B cell (primary cell): Measurements from ENCODE around the gene SYN1. TPM values are rescaled to one million over a fixed set of nuclear protein-coding genes. Genes with fewer than 3 reads are reported as not detected.

Source experiments
- polyA plus RNA-seq: library from polyadenylated mRNA; depleted of rRNA; stranded (reverse); fragments of >200 nt; gene quantifications from 2 replicates; pipeline ENCODE4 v1.2.3, GENCODE V29; 2012
- small RNA-seq: library from RNA; depleted of rRNA; stranded (forward); fragments of <200 nt; gene quantifications from one replicate; pipeline ENCODE3, GENCODE V24; 2012; ENCODE audit warnings: low replicate concordance, low read depth; ENCODE audit not compliant: insufficient read length
- total RNA-seq, 2 donors: library from RNA; stranded (reverse); fragments of 120-200 nt in 1 of 2; gene quantifications; 1 replicate in 1 of 2; 2 replicates in 1 of 2; pipeline versions ENCODE4 v1.2.3 to v1.2.4, GENCODE V29; 2013 to 2022

SYN1 gene
- total and polyA plus RNA-seq, 2 donors (not counting 1 experiment from before 2014, with no cell fraction given), result not detected

Small RNA genes within 50 kb of the gene (small RNA-seq; reads per million reads assigned to genes)
- gene MIR4769, result not detected

Other genes with a start within 250 kb of the SYN1 start
- gene ZNF157, start 249.3 kb downstream of the SYN1 start, total RNA-seq, result 0.99 and 1.1 TPM in 2 replicates
- gene ZNF157, start 249.3 kb downstream of the SYN1 start, polyA plus RNA-seq, result 0.28 and 0.52 TPM in 2 replicates
- gene ZNF41, start 136.6 kb downstream of the SYN1 start, total RNA-seq, result 17.4 and 18.9 TPM in 2 replicates
- 5.5 and 5.7 TPM in 2 replicates for gene ZNF41, start 136.6 kb downstream of the SYN1 start, polyA plus RNA-seq
- 103 and 127 TPM in 2 replicates for gene ARAF, start 58.7 kb downstream of the SYN1 start, total RNA-seq
- gene ARAF, start 58.7 kb downstream of the SYN1 start, polyA plus RNA-seq, result 97.9 and 116 TPM in 2 replicates
- 6.9 and 8.8 TPM in 2 replicates for gene TIMP1, start 37.4 kb downstream of the SYN1 start, total RNA-seq
- 12.8 and 13.7 TPM in 2 replicates for gene TIMP1, start 37.4 kb downstream of the SYN1 start, polyA plus RNA-seq
- 0.59 and 2.0 TPM in 2 replicates for gene CFP, start 10.1 kb upstream of the SYN1 start, total RNA-seq
- 3.0 and 3.8 TPM in 2 replicates for gene CFP, start 10.1 kb upstream of the SYN1 start, polyA plus RNA-seq
- gene ELK1, start 30.7 kb upstream of the SYN1 start, total RNA-seq, result 20.8 and 22.7 TPM in 2 replicates
- gene ELK1, start 30.7 kb upstream of the SYN1 start, polyA plus RNA-seq, result 14.2 and 18.4 TPM in 2 replicates
- gene UXT, start 39.3 kb upstream of the SYN1 start, total RNA-seq, result 177 and 183 TPM in 2 replicates
- 169 and 238 TPM in 2 replicates for gene UXT, start 39.3 kb upstream of the SYN1 start, polyA plus RNA-seq
- 15.3 and 17.7 TPM in 2 replicates for gene ZNF81, start 217.0 kb upstream of the SYN1 start, total RNA-seq
- 3.5 and 5.4 TPM in 2 replicates for gene ZNF81, start 217.0 kb upstream of the SYN1 start, polyA plus RNA-seq